Right lobe of liver (tissue), 6 donors: ENCODE measurements around the gene HOXD4. TPM values are rescaled to one million over a fixed set of nuclear protein-coding genes. Genes with fewer than 3 reads are reported as not detected.
A peak's percentile ranks its signal among the peaks of the same experiment; 100 is the strongest.

Experiments used
- ATAC-seq, 4 donors: fragments of 200-7000 bp; cut with Tn5 transposase; one replicate each; pipeline ENCODE4 v1.9.1; 2020; ENCODE audit warnings: mild to moderate bottlenecking in 4 of 4, moderate library complexity in 4 of 4
- DNase-seq, 3 donors: peaks; one replicate each; pipeline ENCODE4 v3.0.0-alpha.2; 2020
- H3K27ac ChIP-seq, 3 donors: fragments of 200-600 bp; one replicate each; pipeline ENCODE4 v1.8.0; 2022
- H3K27me3 ChIP-seq, 2 donors: fragments of 200-600 bp; one replicate each; pipeline ENCODE4 v1.8.0; 2022
- H3K36me3 ChIP-seq, 4 donors: fragments of 200-600 bp; sonication (generic) in 1 of 4; one replicate each; pipeline versions ENCODE4 v1.5.1 to v1.8.0; 2017 to 2022; ENCODE audit warnings: control low read depth in 1 of 4
- H3K4me1 ChIP-seq, 4 donors: fragments of 200-600 bp; sonication (generic) in 1 of 4; one replicate each; pipeline versions ENCODE4 v1.5.1 to v1.8.0; 2017 to 2022; ENCODE audit warnings: control low read depth in 1 of 4
- H3K4me3 ChIP-seq, 3 donors: fragments of 200-600 bp; one replicate each; pipeline ENCODE4 v1.8.0; 2022
- H3K9me3 ChIP-seq, 4 donors: fragments of 200-600 bp; sonication (generic) in 1 of 4; one replicate each; pipeline versions ENCODE4 v1.5.1 to v1.8.0; 2017 to 2022; ENCODE audit warnings: control low read depth in 1 of 4
- CTCF ChIP-seq, 4 donors: fragments of 200-600 bp in 3 of 4; fragments of 450-650 bp in 1 of 4; IDR thresholded peaks; one replicate each; pipeline versions ENCODE4 v1.5.1 to v1.8.0; 2016 to 2022; ENCODE audit warnings: antibody characterized with exemption in 4 of 4, mild to moderate bottlenecking in 2 of 4
- POLR2A ChIP-seq: fragments of 450-650 bp; IDR thresholded peaks from one replicate; pipeline ENCODE4 v1.6.1; 2017; ENCODE audit warnings: antibody characterized with exemption, mild to moderate bottlenecking
- WGBS: methylation state at CpG from one replicate; pipeline ENCODE4 v1.1.6; 2018; ENCODE audit warnings: low coverage, low lambda C conversion rate; ENCODE audit not compliant: insufficient coverage; ENCODE audit errors: missing lambda C conversion rate; 5-methylcytosine and 5-hydroxymethylcytosine counted together
- intact Hi-C, 2 donors: fragments of 100-400 bp; cut with DNase I; formaldehyde crosslinking; loops; one replicate each; pipeline versions ENCODE4 v1.11.2 to v1.14.1; 2022
- microRNA counts: library from miRNA; unstranded; fragments of <30 nt; microRNA quantifications from one replicate; lab custom pipeline; 2016
- microRNA-seq, 2 donors: library from miRNA; unstranded; fragments of <30 nt; microRNA quantifications; one replicate each; pipeline ENCODE4, GENCODE V29; 2019 to 2020
- small RNA-seq, 2 experiments: library from RNA; depleted of rRNA; stranded (forward); fragments of <200 nt; gene quantifications; one replicate each; pipeline ENCODE3, GENCODE V24; 2016
- total RNA-seq, 6 experiments: library from RNA; depleted of rRNA in 2 of 6; stranded (reverse); fragments of >200 nt in 2 of 6; fragmentation: NEBNext Ultra II Directional in 3 of 6; extraction: Animal tissue kit (Norgen Biotek cat#: 25700) in 3 of 6; gene quantifications; one replicate each; pipeline versions ENCODE4 v1.1.0 to v1.2.4, GENCODE V29; 2016 to 2023
- donor health status: DM: no; HTN: yes; CAD: no.
- donor health status: DM: no; HTN: no; CAD: no.
- donor health status: DM: no; HTN: no; CAD: no.
- donor health status: DM: no; HTN: yes; CAD: no.
- donor health status: DM: no; HTN: yes; CAD: no.

Gene HOXD4
- total RNA-seq, 6 experiments from 2014 or later = not detected

GRCh38 chr2:176199902-176200301 lies 48.6 kb downstream of the HOXD4 start:
- no peak for DNase-seq
- no peaks in the 10 kb centered on the region for H3K9me3 ChIP-seq
- H3K27me3 ChIP-seq = peaks cover 0 to 3% of the 10 kb centered on the region in 2 donors
- H3K4me3 ChIP-seq = no peak overlapping the region
- H3K27ac ChIP-seq = no peak overlapping the region
- intact Hi-C loops = no loop called here
- H3K36me3 ChIP-seq = no peaks in the 10 kb centered on the region
- no peak for TF ChIP-seq POLR2A
- TF ChIP-seq CTCF (IDR thresholded peaks at IDR 0.05) = no peak
- no peaks in the 10 kb centered on the region for H3K4me1 ChIP-seq
- ATAC-seq = no peak

GRCh38 chr2:176200971-176201370 lies 49.6 kb downstream of the HOXD4 start:
- ATAC-seq = no peak
- peak in 1 of 3 donors; percentile 17 for DNase-seq
- Histone ChIP-seq H3K9me3 (no peaks in the 10 kb centered on the region), H3K4me3 (no peak overlapping the region), H3K36me3 (no peaks in the 10 kb centered on the region), H3K4me1 (no peaks in the 10 kb centered on the region), H3K27me3 (peaks cover 0 to 3% of the 10 kb centered on the region in 2 donors), H3K27ac (no peak overlapping the region)
- WGBS = 50% methylated on average over 21 of the region's 21 CpGs
- intact Hi-C loops = no loop called here
- TF ChIP-seq POLR2A = no peak
- no peak for TF ChIP-seq CTCF (IDR thresholded peaks at IDR 0.05)

- Histone ChIP-seq H3K36me3 (no peaks in the 10 kb centered on the region), H3K4me1 (no peaks in the 10 kb centered on the region), H3K27ac (no peak overlapping the region), H3K9me3 (no peaks in the 10 kb centered on the region), H3K27me3 (no peaks in the 10 kb centered on the region), H3K4me3 (no peak overlapping the region)
- TF ChIP-seq CTCF (IDR thresholded peaks at IDR 0.05) (no peak), POLR2A (no peak)
- 57% methylated on average over 7 of the region's 7 CpGs for WGBS
- intact Hi-C loops = no loop called here
- no peak for ATAC-seq
- no peak for DNase-seq
Measured at GRCh38 chr2:176202491-176202890, 51.1 kb downstream of the HOXD4 start.

MicroRNA genes within 50 kb of the gene (microRNA counts, 767-probe panel; counts per million panel counts)
- microRNA hsa-miR-10b-5p (lab: Ali Mortazavi, UCI) = 237 counts per million

Small RNA genes within 50 kb of the gene (microRNA-seq; reads per million reads assigned to microRNA genes)
- 153 to 316 reads per million in 2 donors for gene MIR10B

Small RNA genes within 50 kb of the gene (small RNA-seq; reads per million reads assigned to genes)
- gene MIR10B = 2,584 to 4,957 reads per million in 2 experiments

Other genes with a start within 250 kb of the HOXD4 start
- gene LNPK, start 149.3 kb upstream of the HOXD4 start, total RNA-seq = 10 to 100 TPM; 12.9 to 30.7 (median 22.2) TPM
- gene EVX2, start 67.6 kb upstream of the HOXD4 start, total RNA-seq = not detected
- not detected for gene HOXD13, start 58.8 kb upstream of the HOXD4 start, total RNA-seq
- not detected for gene HOXD12, start 51.8 kb upstream of the HOXD4 start, total RNA-seq
- gene HOXD11, start 44.3 kb upstream of the HOXD4 start, total RNA-seq = not detected
- not detected for gene HOXD10, start 34.8 kb upstream of the HOXD4 start, total RNA-seq
- under 1 TPM in 1 of 6 experiments, not detected in 5; 0.25 TPM for gene HOXD9, start 28.8 kb upstream of the HOXD4 start, total RNA-seq
- gene HOXD8, start 21.8 kb upstream of the HOXD4 start, total RNA-seq = under 1 TPM in 1 of 6 experiments, not detected in 5; 0.74 TPM
- gene HOXD3, start 5.8 kb downstream of the HOXD4 start, total RNA-seq = not detected
- gene HOXD1, start 37.1 kb downstream of the HOXD4 start, total RNA-seq = not detected
- 10 to 100 TPM in 4 of 6 experiments, 1 to 10 TPM in 2; 7.7 to 29.3 (median 11.1) TPM for gene MTX2, start 117.9 kb downstream of the HOXD4 start, total RNA-seq